Cardiac septum (tissue), 1 donor: ENCODE results near the gene AFF2. TPM values are rescaled to one million over a fixed set of nuclear protein-coding genes. Genes with fewer than 3 reads are reported as not detected.

Experiments
- DNase-seq: peaks from one replicate; pipeline ENCODE4 v3.0.0-alpha.2; 2020; ENCODE audit warnings: low spot score
- intact Hi-C: fragments of 100-400 bp; cut with DNase I; formaldehyde crosslinking; loops from one replicate; pipeline ENCODE4 v1.14.0; 2022
- total RNA-seq: library from RNA; stranded (reverse); fragmentation: NEBNext Ultra II Directional; extraction: Animal tissue kit (Norgen Biotek cat#: 25700); gene quantifications from one replicate; pipeline ENCODE4 v1.2.1, GENCODE V29; 2021
- donor health status: DM: no; HTN: no; CAD: no.

Gene AFF2
- total RNA-seq, 1 donor from 2014 or later: 0.67 TPM

DNA sequence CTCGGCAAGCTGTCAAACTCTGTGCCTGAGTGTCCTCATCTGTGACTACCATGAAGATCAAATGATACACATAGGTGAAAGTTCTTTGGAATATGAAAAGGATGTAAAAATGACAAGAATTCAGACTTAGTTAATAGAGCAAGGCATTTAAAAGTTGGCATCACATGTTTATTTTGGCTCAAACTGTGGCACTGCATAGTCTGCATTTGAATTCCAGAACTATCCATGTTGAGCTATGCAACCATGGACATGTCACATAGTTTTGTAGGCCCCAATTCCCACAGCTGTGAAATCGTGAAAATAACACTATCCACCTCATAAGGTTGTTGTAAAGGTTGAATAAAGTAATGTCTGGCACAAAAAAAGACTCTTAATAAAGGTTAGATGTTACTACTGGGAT, 33.9 kb downstream of the AFF2 start:
- intact Hi-C loops: no loop called here
- no peak for DNase-seq

GRCh38 chrX:148535639-148536038, 35.2 kb downstream of the AFF2 start:
- intact Hi-C loops: no loop called here
- DNase-seq: no peak

- intact Hi-C loops: no loop called here
- no peak for DNase-seq
These were observed 36.5 kb downstream of the AFF2 start for GRCh38 chrX:148536961-148537360.

- intact Hi-C loops: no loop called here
- DNase-seq: no peak
These were observed 37.3 kb downstream of the AFF2 start for GRCh38 chrX:148537556-148538182.

GRCh38 chrX:148538582-148538981, 38.2 kb downstream of the AFF2 start:
- no peak for DNase-seq
- intact Hi-C loops: no loop called here

- intact Hi-C loops: no loop called here
- DNase-seq: no peak
These were observed 39.7 kb downstream of the AFF2 start for GRCh38 chrX:148540114-148540513.

GRCh38 chrX:148540671-148541583, 40.5 kb downstream of the AFF2 start:
- intact Hi-C loops: no loop called here

GRCh38 chrX:148541584-148541940, 41.1 kb downstream of the AFF2 start:
- DNase-seq: no peak
- intact Hi-C loops: no loop called here

More at GRCh38 chrX:148540671-148541583, 40.5 kb downstream of the AFF2 start:
- no peak for DNase-seq

DNA sequence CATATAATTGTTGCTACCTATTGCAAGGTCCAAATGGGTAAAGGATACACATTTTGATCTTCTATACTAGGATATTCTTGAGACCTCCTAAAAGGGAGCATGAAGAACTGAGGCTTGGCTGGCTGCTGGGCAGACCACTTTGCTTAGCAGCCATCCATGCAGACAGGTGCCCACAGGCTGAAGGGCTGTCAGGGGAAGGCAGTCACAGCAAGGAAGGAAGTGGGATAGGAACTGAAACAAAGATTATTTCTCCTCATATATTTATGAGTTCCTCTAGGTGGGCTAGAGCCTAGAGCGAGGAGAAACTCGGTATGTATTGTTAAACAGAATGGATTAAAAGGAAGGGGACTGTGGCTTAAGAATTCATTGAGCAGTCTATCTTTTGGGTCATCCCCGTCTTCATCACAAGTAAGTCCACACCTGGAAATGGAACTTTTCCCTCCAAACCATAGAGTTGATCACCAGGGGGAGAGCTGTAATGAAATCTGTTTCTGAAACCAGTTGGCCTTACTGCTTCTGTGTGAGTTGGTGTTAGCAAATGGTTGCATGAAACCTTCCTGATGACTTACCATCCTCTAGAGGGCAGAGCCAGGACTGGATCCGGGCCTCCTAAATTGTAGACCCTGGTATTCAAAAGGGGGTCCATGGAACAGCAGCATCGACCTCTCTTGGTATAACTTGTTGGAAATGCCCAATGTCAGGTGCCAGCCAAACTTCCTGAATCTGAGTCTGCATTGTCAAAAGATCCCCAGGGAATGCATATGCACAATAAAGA, 42.3 kb downstream of the AFF2 start:
- DNase-seq: no peak
- intact Hi-C loops: no loop called here

DNA sequence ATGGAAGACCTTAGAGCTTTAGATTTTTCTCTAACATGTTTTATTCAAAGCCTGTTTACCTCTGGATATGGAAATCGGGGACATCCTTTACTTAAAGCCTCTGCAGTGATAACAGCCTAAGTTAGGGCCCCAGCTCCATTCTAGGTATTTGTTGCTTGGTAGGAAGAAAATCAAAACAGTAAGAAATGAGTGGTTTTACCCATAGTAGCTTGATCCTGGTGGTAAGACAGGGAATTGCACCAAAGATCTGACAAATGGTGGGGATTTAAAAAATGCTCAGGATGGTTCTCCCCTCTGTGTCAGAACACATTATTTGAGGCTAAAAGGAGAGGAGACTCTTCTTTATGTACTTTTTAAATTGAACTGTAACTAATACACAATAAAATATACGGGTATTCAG, 52.4 kb downstream of the AFF2 start:
- no peak for DNase-seq
- intact Hi-C loops: no loop called here

- DNase-seq: no peak
- intact Hi-C loops: no loop called here
These were observed 54.7 kb downstream of the AFF2 start for GRCh38 chrX:148555101-148555500.

DNA sequence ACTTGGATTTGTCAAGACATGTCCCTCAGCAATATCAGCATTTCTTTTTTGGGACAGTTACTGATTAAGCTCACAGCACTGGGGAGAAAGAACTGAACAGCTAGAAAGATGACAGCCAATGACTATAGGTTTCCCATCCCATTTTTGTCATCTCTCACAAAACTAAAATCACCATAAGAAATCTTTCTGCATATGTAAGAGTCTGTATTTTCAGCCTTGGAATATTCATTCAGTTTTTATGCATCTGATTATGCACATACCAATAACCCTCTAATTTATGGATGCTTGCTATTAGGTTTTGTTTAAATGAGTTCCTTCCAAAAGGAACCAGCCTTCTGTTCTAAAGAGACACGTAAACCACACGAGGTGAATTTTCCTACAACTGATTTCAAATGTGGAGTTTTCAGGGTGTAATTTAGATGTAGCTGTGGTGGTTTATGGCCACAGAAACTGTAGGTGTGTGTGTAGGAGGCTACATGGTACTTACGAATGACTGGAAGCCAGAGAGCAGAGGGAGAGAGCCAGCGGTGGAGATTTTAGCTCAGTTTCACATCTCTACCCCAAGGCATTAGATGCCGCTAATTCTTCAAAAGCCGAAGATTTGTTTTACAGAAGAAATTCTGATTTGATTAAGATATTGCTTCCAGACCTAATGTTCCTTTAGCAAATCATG, 55.3 kb downstream of the AFF2 start:
- intact Hi-C loops: no loop called here
- no peak for DNase-seq

GRCh38 chrX:148556498-148556897, 56.1 kb downstream of the AFF2 start:
- intact Hi-C loops: no loop called here
- DNase-seq: no peak

DNA sequence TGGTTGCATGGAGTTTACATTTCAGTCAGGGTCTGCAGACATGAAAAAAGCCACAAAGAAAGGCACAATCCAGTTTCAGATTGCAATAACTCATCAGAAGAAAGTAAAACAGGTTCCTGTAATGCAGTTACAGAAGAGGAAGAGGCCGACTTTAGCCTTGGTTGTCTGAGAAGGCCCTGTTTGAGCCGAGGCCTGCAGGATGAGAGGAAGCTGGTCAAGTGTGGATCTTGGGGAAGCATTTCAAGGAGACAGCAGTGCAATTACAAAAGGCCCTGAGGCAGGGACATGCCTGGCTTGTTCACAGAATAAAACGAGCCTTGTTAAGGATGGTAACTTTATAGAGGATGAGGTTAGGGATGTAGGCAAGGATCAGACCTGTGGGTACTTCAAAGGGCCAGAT, 62.4 kb downstream of the AFF2 start:
- intact Hi-C loops: no loop called here
- no peak for DNase-seq

DNA sequence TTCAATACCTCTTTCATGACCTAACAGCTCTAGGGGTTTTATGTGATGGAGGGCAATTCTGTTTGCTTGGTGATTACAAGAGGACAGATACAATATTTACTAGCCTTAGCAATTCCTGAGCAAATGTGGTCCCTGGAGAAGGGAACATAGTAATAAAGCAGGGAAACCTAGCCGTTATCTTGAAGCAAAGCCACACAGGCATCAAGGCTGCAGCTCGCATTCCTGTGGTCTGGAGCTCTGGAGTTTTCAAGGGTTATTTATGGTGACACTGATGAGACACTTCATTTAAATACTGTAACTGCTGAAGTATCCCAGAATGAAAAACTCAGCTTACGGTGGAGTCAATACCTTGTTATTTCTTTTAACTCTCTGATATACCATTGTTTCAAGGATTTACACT, 66.8 kb downstream of the AFF2 start:
- intact Hi-C loops: no loop called here
- DNase-seq: no peak

GRCh38 chrX:148567779-148568178, 67.4 kb downstream of the AFF2 start:
- DNase-seq: no peak
- intact Hi-C loops: no loop called here

DNA sequence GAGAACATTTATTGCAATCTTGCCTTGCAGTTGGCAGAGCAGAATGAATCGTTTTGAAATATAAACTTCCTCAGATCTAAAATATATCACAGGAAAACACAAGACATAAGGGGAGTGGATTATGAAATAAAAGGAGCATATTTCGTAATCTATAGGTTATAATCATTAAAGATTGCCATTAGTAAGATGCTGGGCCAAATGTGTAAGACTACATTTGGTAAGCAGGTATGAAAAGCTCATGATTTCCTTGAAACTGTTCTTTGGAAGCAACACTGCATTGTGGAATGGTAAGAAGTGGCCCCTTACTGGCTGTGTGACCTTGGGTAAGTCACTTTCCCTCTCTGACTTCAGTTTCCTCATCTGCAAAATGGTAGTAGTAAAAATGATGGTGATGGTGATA, 68.3 kb downstream of the AFF2 start:
- intact Hi-C loops: no loop called here
- DNase-seq: no peak

DNA sequence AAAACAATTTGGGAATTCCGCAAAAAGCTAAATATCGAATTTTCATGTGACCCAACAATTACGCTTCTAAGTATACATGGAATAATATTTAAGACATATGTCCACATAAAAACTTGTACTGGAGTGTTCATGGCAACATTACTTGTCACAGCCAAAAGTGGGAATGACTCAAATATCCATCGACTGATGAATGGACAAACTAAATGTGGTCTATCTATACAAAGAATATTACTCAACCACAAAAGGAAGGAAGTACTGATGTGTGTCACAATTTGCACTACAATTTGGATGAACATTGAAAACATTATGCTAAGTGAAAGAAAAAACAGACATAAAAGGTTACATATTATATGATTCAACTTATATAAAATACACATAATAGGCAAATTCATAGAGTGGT, 71.9 kb downstream of the AFF2 start:
- intact Hi-C loops: no loop called here

DNA sequence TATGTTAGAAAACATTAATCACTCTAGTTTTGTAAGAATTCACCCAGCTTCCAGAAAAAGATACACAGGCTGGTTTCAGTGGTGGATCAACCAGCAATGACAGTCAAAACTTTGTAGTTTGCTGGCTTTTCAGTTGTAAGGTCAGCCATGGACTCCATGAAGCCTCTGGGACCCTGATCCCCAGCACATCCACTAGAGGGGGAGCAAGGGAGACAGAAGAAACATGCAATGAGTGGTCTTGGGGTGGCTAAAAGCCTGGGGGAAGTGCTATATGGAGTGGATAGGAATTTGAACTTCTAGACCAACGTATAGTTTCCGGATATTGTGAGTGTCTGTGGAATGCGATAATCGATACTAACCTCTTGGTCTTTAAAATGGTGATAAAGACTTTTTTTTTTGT, 72.7 kb downstream of the AFF2 start:
- intact Hi-C loops: no loop called here
- DNase-seq: no peak

More for the DNA sequence above, 71.9 kb downstream of the AFF2 start:
- DNase-seq: no peak
